Measurements from ENCODE around the gene PRLHR.
"Not testable (repeated sequence)": the region's sequence is repeated elsewhere in the genome, so short reads cannot be mapped to it uniquely, and the experiment has no call there.

PRLHR gene

DNA sequence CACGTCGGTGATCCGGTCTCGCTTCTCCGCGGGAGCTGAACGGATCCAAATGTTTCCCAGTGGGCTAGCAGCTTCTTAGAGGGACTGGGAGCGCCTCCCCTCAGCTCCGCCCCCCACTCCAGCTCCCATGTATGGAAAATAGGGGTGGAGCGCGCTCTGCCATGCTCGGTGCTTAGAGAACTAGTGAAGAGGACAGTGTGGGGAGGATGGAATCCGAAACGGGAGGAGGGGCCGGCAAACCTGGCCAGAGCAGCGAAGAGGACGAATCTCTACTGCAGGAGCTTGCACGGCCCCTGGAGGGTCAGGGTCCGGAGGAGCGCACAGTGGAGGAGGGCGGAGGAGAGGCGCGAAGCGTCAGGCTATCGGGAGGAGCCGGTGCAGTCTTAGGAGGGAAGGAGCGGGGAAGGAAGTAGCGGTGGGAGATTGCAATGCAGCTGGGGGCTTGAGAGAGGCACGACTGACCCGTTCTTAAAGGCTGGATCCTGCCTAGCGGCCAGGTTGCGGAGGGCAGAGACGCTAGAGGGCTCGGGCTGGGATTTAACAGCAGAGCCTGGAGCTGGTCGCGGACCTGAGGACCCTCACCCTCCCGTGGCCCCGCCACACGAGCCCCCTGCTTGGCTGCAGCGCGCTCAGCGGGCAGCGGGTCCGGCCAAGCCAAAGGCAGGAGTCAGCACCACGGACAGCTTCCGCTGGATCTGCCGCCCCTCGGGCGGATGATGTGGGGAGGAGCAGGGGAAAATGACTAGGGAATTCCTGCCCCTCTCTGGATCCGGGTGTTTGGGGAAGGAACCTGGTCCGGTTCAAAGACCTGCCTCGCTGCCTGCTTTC lies at the start of gene PRLHR:
PRLHR (minus strand) TSS at position 51 of the 828 bp plus-strand sequence. CDS start 404 bp downstream, outside the sequence.
- no peak for DNase-seq

- no peak for DNase-seq
Observed at GRCh38 chr10:118642228-118642627, 46.8 kb upstream of the PRLHR start.

- no peak for DNase-seq
Observed at GRCh38 chr10:118638680-118639079, 43.2 kb upstream of the PRLHR start.

- DNase-seq: no peak
Observed at GRCh38 chr10:118635674-118636402, 40.4 kb upstream of the PRLHR start.

GRCh38 chr10:118633786-118634185 lies 38.3 kb upstream of the PRLHR start:
- DNase-seq: no peak

- DNase-seq: no peak
Observed at GRCh38 chr10:118629211-118629610, 33.8 kb upstream of the PRLHR start.

GRCh38 chr10:118628397-118628796 lies 32.9 kb upstream of the PRLHR start:
- no peak for DNase-seq

GRCh38 chr10:118626953-118627352 lies 31.5 kb upstream of the PRLHR start:
- DNase-seq: no peak

GRCh38 chr10:118625504-118625903 lies 30.1 kb upstream of the PRLHR start:
- no peak for DNase-seq

GRCh38 chr10:118624747-118625146 lies 29.3 kb upstream of the PRLHR start:
- DNase-seq: no peak

GRCh38 chr10:118621304-118621942 lies 26.0 kb upstream of the PRLHR start:
- no peak for DNase-seq

DNA sequence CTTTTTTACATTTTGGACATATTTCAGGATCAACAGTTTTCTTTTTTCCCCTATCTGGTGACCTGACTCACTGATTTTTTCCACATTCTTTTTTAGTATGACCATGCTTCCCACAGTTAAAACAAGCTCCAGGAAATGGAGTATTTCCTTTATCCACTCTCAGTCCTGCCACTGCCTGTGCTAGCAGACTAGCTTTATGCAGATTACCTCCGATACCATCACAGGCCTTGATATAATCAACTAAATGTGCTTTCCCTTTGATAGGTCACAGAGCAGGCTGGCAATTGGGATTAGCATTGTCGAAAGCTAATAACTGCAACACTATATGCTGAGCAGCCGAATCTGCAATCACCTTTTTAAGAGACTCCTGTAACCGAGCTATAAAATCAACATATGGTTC lies 18.4 kb upstream of the PRLHR start:
- DNase-seq: not testable (repeated sequence)

DNA sequence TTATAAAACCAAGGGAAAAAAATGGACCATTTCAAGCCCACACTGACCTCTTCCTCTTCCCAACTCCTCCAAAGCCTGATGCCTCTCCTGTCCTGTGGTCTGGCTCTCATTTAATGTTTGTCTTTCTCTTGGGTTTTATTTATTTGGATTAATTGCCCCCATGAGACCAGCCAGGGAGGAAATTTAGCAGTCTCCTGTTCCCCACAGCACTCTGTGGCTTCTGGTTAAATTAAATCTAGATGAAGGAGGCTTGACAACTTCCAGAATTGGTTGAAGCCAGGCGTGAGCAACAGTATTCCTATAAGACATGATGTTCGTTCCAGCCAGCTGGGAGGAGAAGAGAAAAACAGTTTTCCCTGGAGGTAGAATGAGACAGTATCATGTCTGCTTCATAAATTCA lies 15.1 kb upstream of the PRLHR start:
- DNase-seq: no peak

DNA sequence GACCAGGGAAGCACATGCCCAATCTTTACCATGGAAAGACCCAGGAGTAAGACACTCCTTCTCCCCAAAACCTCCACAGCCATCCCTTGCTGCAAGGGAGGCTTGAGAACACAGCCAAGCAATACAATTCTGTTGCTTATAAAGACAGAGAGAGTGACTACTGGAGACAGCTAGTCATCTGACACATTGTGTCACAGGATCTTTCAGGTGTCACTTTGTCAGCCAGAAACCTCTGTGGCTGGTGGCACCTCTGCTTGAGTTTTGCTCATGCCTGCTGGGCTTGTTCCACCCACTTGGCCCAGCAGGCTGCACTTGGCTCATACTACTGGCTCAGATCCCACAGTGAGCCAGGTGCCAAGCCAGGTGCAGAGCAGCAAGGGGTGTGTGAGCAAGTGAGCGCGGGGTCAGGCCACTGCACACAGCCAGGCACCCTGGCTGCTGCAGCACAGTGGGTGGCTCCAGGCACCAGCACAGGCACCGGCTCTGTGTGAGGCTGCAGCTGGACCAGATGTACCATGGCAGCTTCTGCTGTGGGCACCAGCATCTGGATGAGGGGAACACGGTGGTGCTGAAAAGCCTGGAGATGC lies 12.4 kb upstream of the PRLHR start:
- DNase-seq: no peak

GRCh38 chr10:118605694-118606093 lies 10.2 kb upstream of the PRLHR start:
- no peak for DNase-seq

DNA sequence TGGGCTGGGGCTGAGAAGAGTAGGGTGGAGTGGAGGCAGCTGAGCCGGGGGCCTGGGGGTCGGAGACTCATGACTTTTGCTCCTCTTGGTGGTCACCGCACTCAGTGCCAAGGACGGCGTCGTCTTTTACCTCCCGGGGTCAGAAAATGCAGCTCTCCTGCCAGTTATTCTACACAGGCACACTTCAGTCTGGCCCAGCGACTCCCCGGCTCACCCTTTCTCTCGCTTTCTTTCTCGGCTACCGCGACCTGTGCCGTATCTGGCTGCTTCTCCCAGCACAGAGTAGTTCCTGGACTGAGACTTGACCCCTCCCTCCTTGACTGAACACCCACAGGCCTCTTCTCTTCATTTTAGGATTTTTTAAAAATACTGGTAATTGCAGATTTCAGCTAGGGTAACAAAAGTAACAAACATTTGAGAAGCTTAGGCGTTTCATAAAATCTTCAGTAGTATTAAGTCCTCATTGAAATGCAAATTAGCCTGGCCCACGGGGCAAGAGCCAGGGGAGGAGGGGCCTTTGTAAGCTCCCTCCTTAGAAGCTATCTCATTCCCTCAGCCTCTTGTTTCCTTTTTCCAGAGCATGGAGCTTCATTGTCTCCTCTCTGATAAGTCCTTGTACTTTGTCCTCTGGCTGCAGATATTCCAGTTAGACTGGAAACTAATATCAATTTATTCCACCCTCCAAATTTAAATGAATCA lies 1.1 kb upstream of the PRLHR start:
- no peak for DNase-seq

- no peak for DNase-seq
Observed at GRCh38 chr10:118595064-118595420, 406 bp downstream of the PRLHR start.

DNA sequence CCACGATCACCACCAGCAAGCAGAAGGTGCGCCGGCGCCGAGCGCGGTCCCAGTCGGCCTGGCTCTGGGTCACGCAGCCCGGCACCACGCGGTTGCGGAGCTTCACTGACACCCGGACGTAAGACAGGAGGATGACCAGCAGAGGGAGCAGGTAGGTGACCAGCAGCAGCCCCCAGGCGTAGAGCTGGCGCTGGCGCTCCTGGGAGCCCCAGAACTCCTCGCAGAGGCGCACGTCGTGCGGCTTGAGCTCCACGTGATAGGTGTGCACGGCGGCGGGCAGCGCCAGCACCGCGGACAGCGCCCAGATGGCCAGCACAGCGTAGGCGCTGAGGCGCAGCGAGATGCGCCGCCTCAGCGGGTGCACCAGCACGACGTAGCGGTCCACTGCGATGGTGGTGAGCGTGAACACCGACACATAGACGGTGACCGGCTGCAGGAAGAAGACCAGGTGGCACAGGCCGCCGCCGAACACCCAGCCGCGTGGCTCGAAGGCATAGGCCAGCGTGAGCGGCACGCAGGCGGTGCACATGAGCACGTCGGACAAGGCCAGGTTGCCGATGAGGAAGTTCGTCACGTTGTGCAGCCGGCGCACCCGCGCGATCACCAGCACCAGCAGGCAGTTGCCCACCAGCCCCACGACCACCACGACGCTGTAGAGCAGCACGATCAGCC lies 920 bp downstream of the PRLHR start:
- peak; percentile 19 for DNase-seq

GRCh38 chr10:118592675-118593330 lies 2.6 kb downstream of the PRLHR start:
- no peak for DNase-seq

DNA sequence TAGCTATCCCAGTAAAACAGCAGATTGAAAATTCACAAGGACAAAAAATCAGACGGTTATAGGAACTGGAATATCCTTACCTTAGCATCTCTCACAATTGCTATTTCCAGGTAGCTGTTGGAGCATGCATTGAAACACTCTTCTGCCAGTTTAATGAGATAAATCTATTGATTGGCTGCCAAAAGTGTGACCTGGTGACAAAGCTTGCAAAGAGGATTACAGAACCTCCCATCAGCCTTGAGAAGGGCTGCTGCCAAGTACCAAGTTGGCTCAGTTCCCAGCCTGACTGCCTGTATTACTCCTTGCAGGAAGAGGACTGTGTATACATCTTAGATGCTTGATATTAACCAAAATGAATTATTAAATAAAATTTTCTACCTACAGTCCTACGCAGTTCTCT lies 5.1 kb downstream of the PRLHR start:
- peak; percentile 34 for DNase-seq

- no peak for DNase-seq
Observed at GRCh38 chr10:118587881-118588651, 7.4 kb downstream of the PRLHR start.

All from NCI-H1048 (cell line).